Glomerular visceral epithelial cell (primary cell): ENCODE results near the gene CCDC134.
"Not testable (repeated sequence)": the region's sequence is repeated elsewhere in the genome, so short reads cannot be mapped to it uniquely, and the experiment has no call there.

ENCODE experiments used
- DNase-seq: peaks from one replicate; pipeline ENCODE4 v3.0.0-alpha.2; 2016; ENCODE audit errors: extremely low spot score

CCDC134 gene

DNA sequence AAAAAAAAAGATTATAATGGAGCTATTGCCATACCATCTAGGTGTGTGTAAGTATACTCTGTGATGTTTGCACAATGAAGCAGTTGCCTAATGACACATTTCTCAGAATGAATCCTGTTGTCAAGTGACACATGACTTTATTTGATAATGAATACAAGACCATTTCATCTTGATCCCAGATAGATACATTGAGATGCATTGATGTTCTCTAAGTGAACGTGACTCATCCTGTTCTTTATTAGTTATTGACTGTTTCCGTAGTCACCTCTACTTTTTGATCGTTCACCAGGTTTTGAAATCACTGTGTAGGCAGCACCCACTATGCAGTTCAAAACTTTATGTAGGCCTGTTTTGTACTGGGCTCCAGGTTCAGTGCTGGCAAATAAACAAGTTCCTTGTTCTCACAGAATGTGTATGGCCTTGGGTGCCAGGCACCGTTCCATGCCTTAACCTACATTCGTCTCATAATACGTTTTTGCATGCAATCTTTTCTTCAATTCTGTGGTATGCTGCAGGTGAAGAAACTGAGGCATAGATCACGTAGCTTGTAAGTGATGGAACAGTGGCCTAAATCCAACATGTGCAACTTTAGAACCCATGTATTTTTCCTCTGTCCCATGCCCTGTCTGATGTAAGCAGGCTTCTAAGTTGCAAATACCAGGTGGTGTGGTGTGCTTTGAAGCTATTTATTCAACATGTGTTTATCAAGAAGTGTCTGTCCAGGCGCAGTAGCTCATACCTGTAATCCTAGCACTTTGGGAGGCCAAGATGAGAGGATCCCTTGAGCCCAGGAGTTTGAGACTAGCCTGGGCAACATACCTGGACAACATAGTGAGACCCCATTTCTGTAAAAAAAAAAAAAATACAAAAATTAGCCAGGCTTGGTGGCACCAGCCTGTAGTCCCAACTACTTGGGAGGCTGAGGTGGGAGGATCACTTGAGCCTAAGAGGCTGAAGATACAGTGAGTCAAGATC is 42.8 kb downstream of the CCDC134 start:
- DNase-seq: no peak

DNA sequence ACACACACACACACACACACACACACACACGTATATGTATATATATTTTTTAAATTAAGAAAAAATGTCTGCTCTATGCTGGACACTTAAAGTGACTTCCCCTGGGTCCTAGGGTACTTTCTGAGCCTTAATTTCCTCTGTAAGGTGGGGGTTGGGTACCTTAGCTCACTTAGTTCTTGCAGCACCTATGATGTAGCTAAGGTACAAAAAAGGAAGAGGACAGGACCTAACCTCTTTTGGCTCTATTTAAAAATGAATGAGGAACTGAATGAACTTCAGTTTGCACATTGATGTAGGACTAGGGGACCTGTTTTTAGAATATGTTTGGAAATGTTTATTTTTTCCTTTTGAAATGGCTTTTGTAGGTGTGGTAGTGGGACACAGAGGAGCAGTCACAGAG is 43.6 kb downstream of the CCDC134 start:
- DNase-seq: no peak

DNA sequence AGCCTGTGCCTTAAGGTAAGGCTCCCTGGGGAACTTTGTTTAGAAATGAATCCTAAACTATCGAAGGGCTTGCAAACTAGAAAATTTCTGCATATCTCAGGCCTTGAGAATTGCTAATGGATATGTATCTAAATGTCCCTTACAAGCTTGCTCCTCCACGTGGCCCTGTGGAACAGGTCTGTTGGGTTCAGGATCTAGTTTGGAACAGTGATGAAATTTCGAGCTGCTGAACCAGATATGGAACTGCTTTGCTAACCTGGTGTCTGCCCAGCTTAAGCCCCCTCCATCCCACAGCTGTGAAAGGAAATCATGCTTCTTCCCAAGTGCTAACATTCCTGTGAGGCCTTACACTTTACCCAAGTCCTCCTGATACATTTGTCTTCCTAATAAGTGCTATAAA is 44.0 kb downstream of the CCDC134 start:
- DNase-seq: no peak

DNA sequence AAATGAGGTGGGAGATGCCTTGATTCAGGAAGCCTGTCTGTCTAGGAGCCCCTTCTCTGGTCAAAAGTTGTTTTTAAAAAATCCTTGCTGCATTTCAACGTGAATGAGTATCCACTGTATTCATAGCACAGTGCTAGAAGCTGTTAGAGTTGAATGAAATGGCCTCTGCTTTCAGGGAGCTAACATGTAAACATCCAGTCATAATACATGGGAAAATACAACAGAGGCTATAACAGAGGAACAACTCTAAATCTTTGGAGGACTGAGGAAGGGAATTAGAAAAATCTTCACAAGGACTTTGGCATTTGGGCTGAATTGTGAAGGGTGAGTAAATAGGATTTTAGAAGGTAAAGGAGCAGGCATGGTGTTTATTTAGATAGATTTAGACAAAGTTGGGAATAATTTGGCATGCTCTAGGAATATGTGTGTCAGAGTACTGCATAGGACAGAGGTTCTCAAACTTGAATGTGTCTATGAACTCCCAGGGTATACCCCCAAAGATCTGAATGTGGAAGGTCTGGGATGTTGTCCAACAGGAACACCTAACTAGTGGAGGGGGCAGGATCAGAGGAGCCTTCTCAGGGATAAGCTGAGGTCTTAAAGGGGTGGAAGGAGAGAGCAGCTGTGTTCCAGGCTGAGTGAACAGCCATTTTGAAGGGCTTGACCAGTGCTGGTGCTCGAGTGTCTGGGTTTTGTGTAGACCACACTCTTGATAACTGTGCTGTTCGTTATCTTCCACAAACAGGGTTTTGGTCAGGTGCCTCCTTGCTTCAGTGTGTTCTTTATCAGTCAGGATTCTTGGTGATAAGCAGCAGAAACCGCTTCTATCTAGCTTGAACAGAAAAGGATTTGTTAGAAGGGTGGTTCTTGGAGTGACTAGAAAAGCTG is 45.1 kb downstream of the CCDC134 start:
- DNase-seq: no peak

DNA sequence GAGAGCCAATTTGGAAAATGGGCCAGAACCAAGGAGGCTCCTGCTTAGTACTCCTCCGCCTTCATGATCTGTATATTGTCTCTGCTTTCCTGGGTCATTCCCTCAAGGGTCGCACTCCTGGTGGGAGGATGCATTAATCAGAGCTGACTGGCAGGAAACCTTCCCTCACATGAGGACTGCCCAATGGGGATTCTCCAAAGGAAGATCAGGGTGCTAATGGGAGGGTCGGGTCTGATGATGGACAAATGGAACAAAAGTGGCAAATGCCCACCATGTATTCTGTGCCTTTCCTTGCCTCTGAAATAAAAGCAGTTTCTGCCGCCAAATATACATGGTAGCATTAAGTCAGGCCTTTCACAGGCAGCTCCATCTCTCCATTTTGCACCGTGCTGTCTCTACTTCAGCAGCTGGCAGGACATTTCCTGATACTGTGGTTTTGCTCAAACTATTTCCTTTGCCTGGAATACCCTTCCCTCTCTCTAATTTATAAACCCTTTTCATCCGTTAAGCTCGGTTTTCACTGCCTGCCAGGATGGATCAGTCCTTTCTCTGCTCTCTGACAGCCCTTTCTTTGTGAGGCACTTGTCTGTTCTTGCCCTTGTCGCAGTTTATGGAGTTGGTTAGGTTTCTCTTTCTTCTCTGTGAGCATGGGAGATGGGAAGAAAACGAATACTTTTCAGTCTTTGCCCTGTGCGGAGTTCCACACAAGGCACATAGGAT is 45.9 kb downstream of the CCDC134 start:
- DNase-seq: no peak

DNA sequence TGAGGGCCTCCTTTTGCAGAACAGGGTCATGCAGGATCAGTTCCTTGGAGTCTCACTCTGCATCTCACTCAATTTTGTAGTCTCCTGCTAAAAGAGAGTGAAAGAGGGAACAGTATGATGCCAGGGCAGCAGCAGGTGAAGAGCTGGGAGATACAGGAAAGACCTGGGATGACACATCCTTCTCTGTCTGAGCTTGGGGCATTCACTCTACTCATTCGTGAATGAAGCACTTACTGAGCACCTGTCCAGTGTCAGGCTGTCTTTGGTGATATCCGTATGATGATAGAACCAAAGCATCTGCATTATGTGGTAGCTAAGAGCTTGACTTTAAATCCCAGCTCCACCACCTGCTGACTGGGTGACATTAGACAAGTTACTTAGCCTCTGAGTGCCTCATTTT is 46.8 kb downstream of the CCDC134 start:
- no peak for DNase-seq

DNA sequence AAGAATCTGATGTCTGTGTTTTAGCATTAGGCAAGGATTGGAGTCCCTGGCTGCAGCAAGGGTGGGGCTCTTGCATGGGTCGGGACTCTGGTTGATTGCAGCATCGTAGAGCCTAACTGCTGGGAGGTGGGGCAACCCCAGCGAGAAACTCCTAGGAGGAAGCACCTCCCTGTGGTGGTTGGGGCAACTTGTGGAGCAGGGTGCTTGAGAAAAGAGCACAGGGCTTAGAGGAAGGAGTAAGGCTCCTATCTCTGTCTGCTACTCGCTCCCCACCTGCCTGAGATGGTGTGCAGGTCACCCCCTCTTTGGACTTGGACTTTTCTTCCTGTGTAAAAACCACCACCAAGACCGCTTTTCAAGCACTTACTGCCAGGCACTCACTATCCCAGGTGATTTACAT is 48.0 kb downstream of the CCDC134 start:
- DNase-seq: no peak

DNA sequence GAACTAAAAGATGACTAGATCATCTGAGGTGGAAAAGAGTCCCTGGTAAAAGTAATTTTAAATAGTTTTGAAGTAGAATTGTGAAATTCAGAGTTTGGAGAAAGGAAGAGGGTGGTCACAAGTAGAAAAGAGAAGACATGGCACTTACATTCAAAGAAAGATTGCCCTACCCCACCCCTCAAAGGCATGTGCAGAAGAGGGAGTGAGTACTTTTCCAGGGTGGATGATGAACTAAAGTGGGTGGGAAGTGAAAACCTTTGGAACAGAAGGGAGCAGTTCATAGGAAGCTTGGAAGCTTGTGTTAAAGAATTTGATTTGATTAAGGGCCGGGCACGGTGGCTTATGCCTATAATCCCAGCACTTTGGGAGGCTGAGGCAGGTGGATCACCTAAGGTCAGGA is 56.0 kb downstream of the CCDC134 start:
- no peak for DNase-seq

DNA sequence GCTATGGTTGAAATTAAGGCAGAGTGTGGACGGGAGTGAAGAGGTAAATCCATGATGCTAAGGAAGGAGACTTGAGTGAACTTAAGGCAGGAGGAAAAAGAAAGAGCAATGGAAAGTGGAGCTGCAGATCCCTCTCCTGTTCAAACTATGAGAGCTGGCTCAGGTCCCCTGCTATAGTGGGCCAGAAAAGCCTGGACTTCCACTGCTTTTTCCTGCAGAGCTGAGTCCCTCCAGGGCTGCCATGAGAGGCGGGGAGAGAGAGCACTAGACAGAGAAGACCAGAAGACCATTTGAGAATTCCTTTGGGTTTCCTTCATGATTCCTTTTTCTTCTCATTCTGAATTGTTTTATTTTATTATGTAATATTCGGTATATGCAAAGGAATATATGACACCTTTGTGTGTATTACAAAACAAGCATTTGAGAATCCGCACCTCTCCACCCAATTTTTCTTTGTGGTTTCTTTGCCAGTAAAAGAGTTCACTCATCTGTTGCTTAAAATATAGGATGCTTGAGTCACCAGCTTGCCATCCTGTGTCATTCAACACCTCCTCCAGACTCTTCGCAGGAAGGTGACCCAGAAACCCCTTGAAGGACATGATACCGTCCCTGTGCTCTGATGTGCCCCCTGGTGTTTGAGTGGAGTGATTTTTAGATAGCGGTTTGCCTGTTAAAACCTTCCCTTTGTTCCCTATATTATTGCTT is 56.8 kb downstream of the CCDC134 start:
- DNase-seq: peak; percentile 66

DNA sequence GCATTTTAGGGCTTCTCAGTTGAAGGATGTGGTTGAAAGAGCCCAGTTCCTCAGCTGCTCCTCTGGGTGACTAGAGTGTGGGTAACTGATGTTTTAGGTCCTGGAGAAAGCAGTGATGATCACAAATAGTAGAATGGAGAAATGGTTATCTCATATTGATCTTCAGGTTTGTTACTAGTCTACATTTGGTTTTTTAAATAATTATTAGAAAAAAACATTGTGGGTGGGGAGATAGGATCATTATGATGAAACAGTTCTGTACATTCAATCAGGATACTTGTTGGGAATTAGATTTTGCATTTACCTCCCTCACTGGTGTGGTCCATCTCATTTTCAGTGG is 57.4 kb downstream of the CCDC134 start:
- no peak for DNase-seq

DNA sequence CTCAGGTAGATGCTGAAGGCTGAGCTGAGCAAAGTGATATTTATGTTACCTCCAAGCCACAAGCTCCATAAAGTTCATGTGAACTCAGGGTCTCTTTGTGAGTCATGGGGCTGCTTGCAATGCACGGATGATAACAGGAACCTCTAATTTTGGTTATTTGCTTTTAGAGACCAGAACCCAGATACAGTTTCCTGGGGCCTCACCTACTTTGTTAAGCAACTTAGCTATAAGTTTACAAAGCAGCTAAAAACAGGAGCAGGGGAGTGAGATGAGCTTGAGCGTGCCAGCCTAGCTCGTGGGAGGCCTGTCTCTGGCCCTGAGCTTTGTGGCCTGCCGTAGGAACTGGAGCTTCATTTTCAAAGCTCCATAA is 61.7 kb downstream of the CCDC134 start:
- DNase-seq: peak; percentile 7

DNA sequence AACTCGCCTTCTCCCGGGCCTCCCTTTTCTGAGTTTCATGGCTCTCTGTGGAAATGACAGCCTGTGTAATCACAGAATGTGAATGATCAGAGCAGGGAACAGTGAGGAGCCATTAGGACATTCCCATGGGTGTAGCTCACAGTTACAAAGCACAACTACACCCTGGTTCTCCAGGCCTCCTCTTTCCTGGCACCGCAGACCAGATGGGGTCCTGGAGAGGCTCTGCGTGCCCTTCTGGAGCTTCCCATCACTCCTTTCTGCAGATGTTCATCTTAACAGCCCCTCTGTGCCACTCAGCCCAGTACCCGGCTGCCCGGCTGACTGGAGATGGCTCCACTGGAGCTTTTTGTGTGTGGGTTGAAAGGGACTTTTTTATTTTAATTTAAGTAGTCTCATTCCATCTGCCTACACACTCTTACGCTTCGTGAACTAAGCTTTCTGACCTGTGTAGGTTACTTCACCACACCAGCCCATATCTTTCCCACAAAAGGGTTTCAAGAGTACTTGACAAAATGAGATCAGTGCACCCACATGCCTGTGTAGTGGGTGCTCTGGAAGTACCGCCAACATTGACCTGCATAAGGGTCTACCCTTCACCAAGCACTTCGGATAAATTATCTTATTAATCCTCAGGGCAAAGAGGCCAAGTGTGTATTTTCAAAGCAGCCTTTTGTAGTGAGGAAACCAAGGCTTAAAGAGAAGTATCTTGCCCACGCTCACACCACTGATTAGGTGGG is 62.2 kb downstream of the CCDC134 start:
- DNase-seq: no peak

DNA sequence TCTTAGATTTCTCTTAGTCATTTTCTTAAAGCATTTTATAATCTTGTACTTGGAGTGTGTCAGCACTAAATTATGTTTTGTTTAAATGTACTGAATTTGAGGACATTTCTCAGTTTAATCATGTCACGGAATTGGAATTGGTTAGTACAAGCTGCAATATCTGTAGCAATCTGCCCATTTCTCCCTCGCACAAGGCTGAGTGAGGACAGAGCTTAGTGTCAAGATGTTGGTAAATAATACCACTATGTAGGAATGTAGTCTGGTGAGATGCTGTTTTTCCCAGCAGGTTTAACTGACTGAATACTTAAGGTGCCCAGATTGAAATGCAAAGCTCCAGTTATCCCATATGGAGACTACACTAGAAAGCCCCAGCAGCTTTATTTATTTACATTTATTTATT is 63.0 kb downstream of the CCDC134 start:
- DNase-seq: no peak

DNA sequence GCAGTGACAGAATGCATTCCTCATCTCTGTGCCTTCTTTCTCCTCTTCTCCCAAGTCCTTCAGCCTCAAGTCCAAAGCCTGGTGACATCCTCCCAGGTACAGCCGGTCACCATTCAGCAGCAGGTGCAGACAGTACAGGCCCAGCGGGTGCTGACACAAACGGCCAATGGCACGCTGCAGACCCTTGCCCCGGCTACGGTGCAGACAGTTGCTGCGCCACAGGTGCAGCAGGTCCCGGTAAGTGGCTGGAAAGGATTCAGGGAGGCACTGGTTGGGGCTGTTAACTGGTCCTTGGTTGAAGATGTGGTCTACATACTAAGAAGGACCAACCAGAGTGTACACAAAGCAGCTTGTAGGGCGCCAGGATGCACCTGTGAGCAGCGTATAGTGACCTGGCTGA is 68.1 kb downstream of the CCDC134 start:
- DNase-seq: no peak

DNA sequence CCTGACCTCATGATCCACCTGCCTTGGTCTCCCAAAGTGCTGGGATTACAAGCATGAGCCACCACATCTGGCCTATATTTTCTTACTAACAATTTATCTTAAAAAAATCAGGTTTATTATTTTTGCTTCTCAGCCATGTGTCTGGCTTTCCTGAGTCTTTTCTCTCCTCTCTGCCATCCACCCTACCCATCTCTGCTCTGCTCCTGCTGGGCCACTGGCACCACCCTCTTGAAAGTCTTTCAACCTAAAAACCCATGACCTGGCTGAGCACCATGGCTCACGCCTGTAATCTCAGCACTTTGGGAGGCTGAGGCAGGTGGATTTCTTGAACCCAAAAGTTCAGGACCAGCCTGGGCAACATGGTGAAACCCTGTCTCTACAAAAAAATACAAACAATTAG is 69.6 kb downstream of the CCDC134 start:
- DNase-seq: not testable (repeated sequence)

DNA sequence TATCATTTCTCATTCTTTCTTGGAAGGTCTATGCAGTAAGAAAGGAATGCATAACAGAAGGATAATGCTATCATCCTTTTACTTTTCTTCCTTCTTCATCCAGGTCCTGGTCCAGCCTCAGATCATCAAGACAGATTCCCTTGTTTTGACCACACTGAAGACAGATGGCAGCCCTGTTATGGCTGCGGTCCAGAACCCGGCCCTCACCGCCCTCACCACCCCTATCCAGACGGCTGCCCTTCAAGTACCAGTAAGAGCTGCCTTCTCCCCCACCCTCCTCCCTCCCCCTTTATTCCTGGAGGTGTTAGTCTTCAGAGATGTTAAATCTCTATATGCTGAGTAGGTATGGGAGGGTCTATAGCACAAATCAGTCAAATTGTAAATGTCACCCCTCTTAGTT is 70.3 kb downstream of the CCDC134 start:
- no peak for DNase-seq

DNA sequence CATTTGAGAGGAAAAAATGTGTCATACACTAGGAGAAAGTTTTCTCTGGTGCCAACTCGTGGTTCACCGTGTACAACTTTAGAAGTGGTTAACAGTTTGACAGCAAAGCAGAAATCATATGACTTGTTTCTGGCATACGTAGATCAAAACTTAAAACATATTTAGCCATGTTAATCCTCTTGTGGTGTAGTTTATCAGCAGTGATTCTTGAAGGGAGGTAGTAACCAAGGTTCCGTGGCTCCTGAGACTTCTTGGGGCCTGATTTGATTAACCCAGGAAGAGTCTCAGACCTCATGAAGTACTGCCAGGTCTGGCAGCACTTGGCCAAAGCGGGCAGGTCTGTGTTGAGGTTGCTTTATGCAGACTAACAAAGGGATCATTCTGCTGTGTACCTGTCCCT is 72.9 kb downstream of the CCDC134 start:
- no peak for DNase-seq

DNA sequence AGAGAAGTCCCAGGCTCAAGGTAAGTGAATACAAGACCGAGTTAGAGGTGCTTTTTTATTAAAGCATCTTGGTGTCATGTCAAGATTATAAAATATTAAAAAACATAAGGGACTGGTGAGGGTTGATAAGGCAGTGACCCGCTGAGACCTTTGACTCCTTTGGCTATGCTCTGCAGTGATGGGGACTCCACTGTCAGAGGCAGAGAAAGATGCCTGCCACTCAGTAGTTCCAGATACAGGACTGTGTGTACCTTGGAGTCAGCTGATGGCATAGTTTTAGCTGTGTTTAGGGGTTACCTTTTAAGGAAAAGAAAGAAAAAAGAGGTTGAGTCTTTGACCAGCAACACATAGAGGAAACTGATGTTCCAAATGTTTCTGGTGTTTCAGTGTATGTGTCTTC is 73.6 kb downstream of the CCDC134 start:
- no peak for DNase-seq

DNA sequence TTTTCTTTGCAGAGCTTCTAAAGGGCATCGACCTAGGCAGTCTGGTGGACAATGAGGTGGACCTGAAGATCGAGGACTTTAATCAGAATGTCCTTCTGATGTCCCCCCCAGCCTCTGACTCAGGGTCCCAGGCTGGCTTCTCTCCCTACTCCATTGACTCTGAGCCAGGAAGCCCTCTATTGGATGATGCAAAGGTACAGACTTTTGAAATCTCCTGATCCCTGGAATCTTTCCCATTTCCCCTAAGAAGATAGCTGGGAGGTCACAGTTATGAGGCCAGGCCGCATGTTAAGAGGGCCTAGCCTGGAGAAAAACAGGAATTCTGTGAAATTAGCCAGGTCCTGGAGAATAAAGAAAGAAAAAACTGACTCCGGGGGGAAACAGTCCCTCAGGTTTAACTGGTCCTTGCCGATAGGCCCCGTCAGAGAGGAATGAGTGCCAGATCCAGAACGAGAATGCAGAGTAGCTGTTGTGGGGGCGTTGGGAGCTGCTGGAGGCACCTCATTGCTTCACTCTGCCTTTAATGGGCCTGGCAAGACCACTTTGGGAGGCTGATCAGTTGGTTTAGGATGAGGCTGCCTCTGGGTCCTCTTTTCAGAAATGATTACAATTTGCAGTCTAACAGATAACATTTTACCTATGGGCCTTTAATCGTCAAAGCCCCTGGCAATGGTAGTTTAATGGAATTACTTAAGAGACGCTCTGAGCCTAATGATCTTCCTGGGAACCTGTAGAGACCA is 75.2 kb downstream of the CCDC134 start:
- DNase-seq: no peak
